ENCODE data around the gene ZNF862.

DNA sequence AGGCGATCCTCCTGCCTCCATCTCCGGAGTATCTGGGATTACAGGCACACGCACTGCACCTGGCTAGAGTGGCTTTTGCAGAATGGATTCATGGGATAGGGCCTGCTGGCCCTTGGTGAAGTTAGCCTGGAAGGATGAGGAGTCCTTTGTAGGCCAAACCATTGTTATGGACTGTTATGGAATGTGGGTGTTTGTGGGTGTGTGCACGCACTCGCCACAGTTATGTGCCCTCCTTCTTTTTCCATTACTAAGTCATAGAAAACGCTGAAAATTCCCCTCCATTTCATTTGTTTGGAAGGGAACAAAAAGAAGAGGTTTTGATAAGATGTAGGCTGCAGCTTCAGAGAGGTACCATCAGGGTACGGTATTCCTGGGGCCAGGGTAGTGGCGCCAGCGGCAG, 15.0 kb downstream of the ZNF862 start:
- TF ChIP-seq STAT1 (IDR thresholded peaks at IDR 0.05; ENCODE audit: unreplicated experiment) (no peak), REST (IDR thresholded peaks at IDR 0.05; ENCODE audit: unreplicated experiment) (no peak), EZH2phosphoT487 (IDR thresholded peaks at IDR 0.05; ENCODE audit: unreplicated experiment) (no peak), EZH2 (IDR thresholded peaks at IDR 0.05; ENCODE audit: low read depth, unreplicated experiment) (no peak), POLR2AphosphoS5 (IDR thresholded peaks at IDR 0.05; ENCODE audit: low read depth) (no peak), CTCF (conservative IDR thresholded peaks at IDR 0.05; ENCODE audit: low read depth in 2 of 2) (no peak), ETS1 (IDR thresholded peaks at IDR 0.05) (no peak)
